HCT116 (cell line): ENCODE data around the gene IL5. TPM values are rescaled to one million over a fixed set of nuclear protein-coding genes. Genes with fewer than 3 reads are reported as not detected.

Experiments
- ATAC-seq: fragments of 200-7000 bp; cut with Tn5 transposase; 2 replicates; pipeline ENCODE4 v1.9.1; 2020; ENCODE audit warnings: mild to moderate bottlenecking, moderate library complexity
- BruUV-seq: library from RNA; stranded (reverse); fragments of 400-500 nt; replicated peaks from 2 replicates; lab custom pipeline; 2021; lab: Mats Ljungman, UMichigan
- CTCF ChIA-PET: fragments of 300-600 bp; sonication (Branson Sonifier 250); formaldehyde crosslinking; loops from one replicate; lab custom pipeline; 2021; ENCODE audit warnings: antibody characterized with exemption; lab: Charles Lee
- POLR2A ChIA-PET: fragments of 300-600, 350-600 bp; sonication (Branson Sonifier 250); formaldehyde crosslinking; loops from one replicate; lab custom pipeline; 2021; ENCODE audit warnings: antibody characterized with exemption; lab: Charles Lee
- RAD21 ChIA-PET, 2 experiments: fragments of 300-600 bp; sonication (Branson Sonifier 250); formaldehyde crosslinking; loops; one replicate each; lab custom pipeline; 2023; ENCODE audit warnings: low total read pairs in 2 of 2; ENCODE audit not compliant: uncharacterized antibody in 2 of 2, unreplicated experiment in 2 of 2, low non-redundant PET in 1 of 2; lab: Charles Lee
- DNase-seq: peaks from one replicate; pipeline ENCODE4 v3.0.0-alpha.2; 2010; ENCODE audit warnings: low read depth, low spot score
- H2AFZ ChIP-seq: fragments of 200-600 bp; shearing (Covaris generic), sonication (generic); 2 replicates; pipeline ENCODE4 v1.6.1; 2017; ENCODE audit warnings: low read depth, mixed run types, mixed read lengths, antibody characterized with exemption, low read length; ENCODE audit not compliant: poor library complexity, severe bottlenecking
- H3K27ac ChIP-seq: 2 replicates; pipeline ENCODE4 v1.5.1; 2012; ENCODE audit warnings: low read depth, low read length
- H3K27me3 ChIP-seq: fragments of 200-600 bp; sonication (generic); 2 replicates; pipeline ENCODE4 v1.6.1; 2016; ENCODE audit warnings: mixed run types, low read length, mixed read lengths; ENCODE audit not compliant: insufficient read depth
- H3K36me3 ChIP-seq, 2 experiments: fragments of 200-500 bp in 1 of 2; fragments of 200-600 bp in 1 of 2; sonication (Bioruptor generic) in 1 of 2; sonication (generic) in 1 of 2; 2 replicates each; pipeline versions ENCODE4 v1.5.1 to v1.6.1; 2014 to 2016; ENCODE audit warnings: low read length in 2 of 2, inconsistent platforms in 1 of 2, mixed read lengths in 1 of 2, mixed run types in 1 of 2; ENCODE audit not compliant: insufficient read depth in 2 of 2, control insufficient read depth in 1 of 2
- H3K4me1 ChIP-seq, 2 experiments: fragments of 200-600 bp in 1 of 2; sonication (generic) in 1 of 2; 2 replicates each; pipeline versions ENCODE4 v1.5.1 to v1.6.1; 2012 to 2017; ENCODE audit warnings: low read length in 2 of 2, inconsistent platforms in 1 of 2, mild to moderate bottlenecking in 1 of 2, mixed read lengths in 1 of 2, mixed run types in 1 of 2, moderate library complexity in 1 of 2; ENCODE audit not compliant: insufficient read depth in 2 of 2, control insufficient read depth in 1 of 2
- H3K4me2 ChIP-seq: fragments of 200-600 bp; sonication (generic); 2 replicates; pipeline ENCODE4 v1.6.1; 2017; ENCODE audit warnings: mixed run types, low read length, mixed read lengths
- H3K4me3 ChIP-seq, 2 experiments: fragments of 200-600 bp in 1 of 2; sonication (generic) in 1 of 2; replicated peaks in 1 of 2; 2 replicates each; pipeline ENCODE4 v1.5.1; 2011 to 2016; ENCODE audit warnings: low read length in 2 of 2, control low read depth in 1 of 2, low read depth in 1 of 2, mild to moderate bottlenecking in 1 of 2, mixed read lengths in 1 of 2, mixed run types in 1 of 2
- H3K79me2 ChIP-seq: fragments of 200-600 bp; sonication (generic); 2 replicates; pipeline ENCODE4 v1.6.1; 2017; ENCODE audit warnings: mild to moderate bottlenecking, mixed run types, low read length, moderate library complexity, mixed read lengths; ENCODE audit not compliant: insufficient read depth
- H3K9ac ChIP-seq: fragments of 200-600 bp; sonication (generic); 2 replicates; pipeline ENCODE4 v1.6.1; 2016; ENCODE audit warnings: low read length, mixed read lengths
- H3K9me2 ChIP-seq: fragments of 200-600 bp; sonication (generic), shearing (Covaris generic); 2 replicates; pipeline ENCODE4 v1.6.1; 2017; ENCODE audit warnings: mixed run types, mild to moderate bottlenecking, moderate library complexity; ENCODE audit not compliant: insufficient read depth
- H3K9me3 ChIP-seq, 2 experiments: fragments of 200-500 bp in 1 of 2; fragments of 200-600 bp in 1 of 2; sonication (Bioruptor generic) in 1 of 2; sonication (generic) in 1 of 2; 2 replicates each; pipeline ENCODE4 v1.6.1; 2014 to 2017; ENCODE audit warnings: low read length in 2 of 2, mixed read lengths in 2 of 2, inconsistent platforms in 1 of 2, low read depth in 1 of 2, mild to moderate bottlenecking in 1 of 2, mixed run types in 1 of 2, moderate library complexity in 1 of 2; ENCODE audit not compliant: control insufficient read depth in 1 of 2, insufficient read depth in 1 of 2
- H4K20me1 ChIP-seq: fragments of 200-600 bp; sonication (generic), shearing (Covaris generic); 2 replicates; pipeline ENCODE4 v1.6.1; 2017; ENCODE audit warnings: mixed run types, mild to moderate bottlenecking, moderate library complexity; ENCODE audit not compliant: insufficient read depth
- CEBPB ChIP-seq: IDR thresholded peaks from 2 replicates; pipeline ENCODE4 v1.6.1; 2012; ENCODE audit warnings: low read depth
- CTCF ChIP-seq, 3 experiments: fragments of 200-600 bp in 1 of 3; sonication (generic) in 1 of 3; IDR thresholded peaks in 2 of 3; conservative IDR thresholded peaks in 1 of 3; 2 replicates each; pipeline ENCODE4 v1.5.1; 2012 to 2017; ENCODE audit warnings: low read depth in 2 of 3, low read length in 2 of 3, antibody characterized with exemption in 1 of 3, borderline replicate concordance in 1 of 3, control low read depth in 1 of 3, mild to moderate bottlenecking in 1 of 3, mixed read lengths in 1 of 3, mixed run types in 1 of 3, moderate library complexity in 1 of 3; ENCODE audit not compliant: insufficient read depth in 1 of 3
- EGR1 ChIP-seq: IDR thresholded peaks from 2 replicates; pipeline ENCODE4 v1.6.1; 2012; ENCODE audit warnings: low read depth
- EZH2 ChIP-seq: fragments of 200-600 bp; sonication (generic); IDR thresholded peaks from 2 replicates; pipeline ENCODE4 v1.6.1; 2017; ENCODE audit warnings: antibody characterized with exemption, mixed run types
- EZH2phosphoT487 ChIP-seq: fragments of 200-600 bp; IDR thresholded peaks from 2 replicates; pipeline ENCODE4 v1.6.1; 2018; ENCODE audit warnings: antibody characterized with exemption, borderline replicate concordance
- POLR2A ChIP-seq: IDR thresholded peaks from 2 replicates; pipeline ENCODE4 v1.7.0; 2011; ENCODE audit warnings: borderline replicate concordance; ENCODE audit not compliant: insufficient read depth, insufficient read length; ENCODE audit errors: extremely low read depth
- REST ChIP-seq: IDR thresholded peaks from 2 replicates; pipeline ENCODE4 v1.6.1; 2012; ENCODE audit warnings: low read depth
- ZBTB33 ChIP-seq: IDR thresholded peaks from 2 replicates; pipeline ENCODE4 v1.6.1; 2011; ENCODE audit warnings: mild to moderate bottlenecking, low read length, moderate library complexity; ENCODE audit not compliant: insufficient replicate concordance; ENCODE audit errors: extremely low read depth
- intact Hi-C: fragments of 100-400 bp; cut with micrococcal nuclease; formaldehyde crosslinking; loops from 2 replicates; pipeline ENCODE4 v1.10.0; 2022
- total RNA-seq: library from RNA; stranded (reverse); gene quantifications from one replicate; pipeline ENCODE4 v1.2.1, GENCODE V29; 2021; ENCODE audit not compliant: unreplicated experiment

Gene IL5
- total RNA-seq, 1 experiment from 2014 or later = not detected

- no peaks in the 10 kb centered on the region for H3K9me3 ChIP-seq
- ATAC-seq = no peak
- CTCF ChIA-PET = no interaction called here
- H3K27me3 ChIP-seq = no peaks in the 10 kb centered on the region
- no peaks in the 10 kb centered on the region for H3K36me3 ChIP-seq
- no peaks in the 10 kb centered on the region for H3K9me2 ChIP-seq
- DNase-seq = no peak
- H3K9ac ChIP-seq = no peak overlapping the region
- RAD21 ChIA-PET = no interaction called here
- no peaks in the 10 kb centered on the region for H3K4me1 ChIP-seq
- POLR2A ChIA-PET = interaction anchor here (1.2 kb wide), 1 partner anchor 9 kb away, joined by 3 read pairs; the partner anchor contains the start of gene RAD50
- TF ChIP-seq REST (no peak), POLR2A (no peak), ZBTB33 (no peak), EZH2 (no peak), CTCF (IDR thresholded peaks at IDR 0.05 in 2 of 3, conservative IDR thresholded peaks at IDR 0.05 in 1 of 3; ENCODE audit: borderline replicate concordance in 1 of 3, insufficient read depth in 1 of 3, low read depth in 2 of 3, low read length in 2 of 3) (no peak), CEBPB (no peak), EGR1 (no peak), EZH2phosphoT487 (no peak)
- no peak overlapping the region for H3K27ac ChIP-seq
- no TSS peak for BruUV-seq
- intact Hi-C loops = no loop called here
- H4K20me1 ChIP-seq = no peaks in the 10 kb centered on the region
- no peaks in the 10 kb centered on the region for H3K79me2 ChIP-seq
- no peak overlapping the region for H2AFZ ChIP-seq
- H3K4me3 ChIP-seq = no peak overlapping the region
- H3K4me2 ChIP-seq = no peak overlapping the region
These were observed 3.9 kb upstream of the IL5 start for GRCh38 chr5:132547269-132547668.
